HG03571 (cell line): ENCODE data around the gene PCNX1.
"Not testable (repeated sequence)": the region's sequence is repeated elsewhere in the genome, so short reads cannot be mapped to it uniquely, and the experiment has no call there.

ENCODE experiments used
- ATAC-seq: cut with Tn5 transposase; IDR thresholded peaks from one replicate; pipeline ENCODE4 v1.9.1; 2021; ENCODE audit not compliant: unreplicated experiment

Gene PCNX1

DNA sequence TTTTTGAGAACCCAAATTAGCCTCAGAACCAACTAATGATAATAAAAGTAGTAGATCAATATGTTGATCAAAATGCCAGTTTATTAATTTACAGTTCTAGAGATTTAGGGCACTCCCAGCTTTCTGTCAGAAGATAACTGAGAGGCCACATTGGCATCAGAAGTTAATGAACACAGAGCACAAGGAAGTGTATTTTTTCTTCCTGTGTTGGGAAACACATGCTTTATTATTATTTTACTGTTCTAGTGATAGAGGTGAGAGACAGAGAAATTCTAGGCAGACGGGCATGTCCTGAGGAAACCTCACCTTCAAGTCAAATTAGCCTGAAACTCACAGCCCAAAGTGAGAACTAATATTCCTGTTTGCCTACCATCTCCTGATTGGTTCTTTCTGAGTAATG is 213.7 kb downstream of the PCNX1 start:
- no peak for ATAC-seq

DNA sequence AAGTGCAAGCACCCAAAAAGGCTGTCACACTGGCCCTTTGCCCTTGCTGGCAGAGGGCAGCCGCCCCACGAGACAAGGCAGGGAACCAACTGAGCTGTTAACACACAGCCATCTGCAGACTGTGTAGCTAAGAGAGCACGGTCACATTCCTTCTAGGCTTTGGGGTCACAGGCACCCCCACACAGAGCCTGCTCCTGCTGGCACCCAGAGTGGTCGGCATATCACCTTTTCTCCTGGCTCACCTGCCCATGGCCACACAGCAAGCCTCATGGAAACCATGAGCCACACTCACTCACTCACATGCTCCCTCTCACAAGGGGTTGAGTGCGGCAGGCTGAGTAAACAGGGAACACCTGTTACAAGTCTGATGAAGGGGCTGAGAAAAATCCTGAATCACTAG is 214.5 kb downstream of the PCNX1 start:
- no peak for ATAC-seq

DNA sequence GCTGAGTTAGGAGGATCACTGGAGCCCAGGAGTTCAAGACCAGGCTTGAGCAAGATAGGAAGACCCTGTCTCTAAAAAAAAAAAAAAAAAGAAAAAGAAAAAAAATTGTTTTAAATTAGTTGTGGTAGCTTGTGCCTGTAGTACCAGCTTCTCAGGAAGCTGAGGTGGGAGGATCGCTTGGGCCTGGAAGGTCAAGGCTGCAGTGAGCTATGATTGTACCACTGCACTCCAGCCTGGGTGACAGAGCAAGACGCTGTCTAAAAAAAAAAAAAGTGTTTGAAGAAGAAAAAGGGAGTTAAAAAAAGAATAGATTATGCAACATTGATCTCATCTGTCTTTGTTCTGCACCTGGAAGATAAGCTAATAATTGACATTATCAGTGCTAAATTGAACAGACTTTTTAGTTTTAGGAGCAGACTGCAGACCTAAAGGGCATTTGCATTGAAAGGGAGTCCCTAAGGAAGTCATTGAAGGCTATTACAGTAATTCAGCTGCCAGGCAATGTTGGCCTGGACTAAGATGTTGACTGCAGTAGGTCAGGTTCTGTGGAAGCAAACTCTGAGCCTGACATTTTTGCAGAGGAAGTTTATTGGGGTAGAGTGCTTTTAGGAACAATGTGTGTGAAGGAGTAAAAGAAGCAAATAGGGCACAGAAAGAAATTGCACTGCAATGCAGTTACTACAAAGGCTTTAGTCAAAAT is 215.8 kb downstream of the PCNX1 start:
- ATAC-seq: no peak

DNA sequence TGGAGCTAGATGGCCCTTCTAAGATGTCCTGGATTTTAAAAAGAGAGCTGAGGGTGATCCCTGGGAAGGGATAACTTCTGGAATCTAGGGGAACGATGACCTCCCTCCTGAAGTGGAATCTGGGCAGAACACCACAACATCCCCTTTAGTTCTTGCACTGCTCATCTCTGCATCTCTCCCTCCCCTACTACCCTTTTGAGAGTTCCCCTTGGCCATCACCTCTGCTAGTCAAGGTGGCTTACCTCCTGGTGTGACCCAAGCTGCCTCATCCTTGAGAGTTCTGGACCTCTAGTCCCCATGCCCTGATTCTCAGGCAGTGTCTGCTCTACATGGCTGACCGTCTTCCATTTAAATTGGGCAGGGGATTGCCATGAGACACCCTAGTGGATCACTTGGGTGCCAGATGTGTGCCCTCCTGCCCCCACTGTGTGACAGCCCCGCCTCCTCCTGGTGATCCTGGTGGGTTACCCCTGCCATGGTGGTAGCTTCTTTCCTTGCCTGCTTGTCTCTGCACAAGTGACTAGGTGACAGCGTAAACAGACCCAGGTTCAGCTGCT is 216.4 kb downstream of the PCNX1 start:
- no peak for ATAC-seq

DNA sequence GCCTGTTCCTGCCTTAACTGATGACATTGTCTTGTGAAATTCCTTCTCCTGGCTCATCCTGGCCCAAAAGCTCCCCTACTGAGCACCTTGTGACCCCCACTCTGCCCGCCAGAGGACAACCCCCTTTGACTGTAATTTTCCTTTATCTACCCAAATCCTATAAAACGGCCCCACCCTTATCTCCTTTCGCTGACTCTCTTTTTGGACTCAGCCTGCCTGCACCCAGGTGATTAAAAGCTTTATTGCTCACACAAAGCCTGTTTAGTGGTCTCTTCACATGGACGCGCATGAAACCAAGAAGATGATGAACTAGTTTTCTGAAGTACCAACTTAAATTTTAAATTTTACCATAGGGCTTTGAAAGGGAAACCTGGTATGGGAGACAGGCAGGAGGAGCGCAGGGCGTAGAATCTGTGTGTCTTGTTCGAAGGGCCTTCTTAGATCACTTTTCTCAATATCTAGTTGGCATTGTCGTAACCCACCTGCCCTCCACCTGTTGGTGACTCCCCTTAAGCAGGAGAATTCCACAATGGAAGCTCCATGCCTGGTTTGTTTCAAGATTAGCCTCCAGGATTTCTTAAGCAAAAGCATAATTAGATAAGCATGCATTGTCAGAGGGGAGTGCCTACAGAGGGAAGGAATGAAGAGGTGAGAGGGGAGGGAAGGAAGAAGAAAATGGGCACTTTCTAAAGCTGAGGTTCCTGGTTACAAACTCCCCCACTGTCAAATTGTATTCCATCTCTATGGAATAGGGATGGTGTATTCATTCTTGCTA is 222.6 kb downstream of the PCNX1 start:
- not testable (repeated sequence) for ATAC-seq

DNA sequence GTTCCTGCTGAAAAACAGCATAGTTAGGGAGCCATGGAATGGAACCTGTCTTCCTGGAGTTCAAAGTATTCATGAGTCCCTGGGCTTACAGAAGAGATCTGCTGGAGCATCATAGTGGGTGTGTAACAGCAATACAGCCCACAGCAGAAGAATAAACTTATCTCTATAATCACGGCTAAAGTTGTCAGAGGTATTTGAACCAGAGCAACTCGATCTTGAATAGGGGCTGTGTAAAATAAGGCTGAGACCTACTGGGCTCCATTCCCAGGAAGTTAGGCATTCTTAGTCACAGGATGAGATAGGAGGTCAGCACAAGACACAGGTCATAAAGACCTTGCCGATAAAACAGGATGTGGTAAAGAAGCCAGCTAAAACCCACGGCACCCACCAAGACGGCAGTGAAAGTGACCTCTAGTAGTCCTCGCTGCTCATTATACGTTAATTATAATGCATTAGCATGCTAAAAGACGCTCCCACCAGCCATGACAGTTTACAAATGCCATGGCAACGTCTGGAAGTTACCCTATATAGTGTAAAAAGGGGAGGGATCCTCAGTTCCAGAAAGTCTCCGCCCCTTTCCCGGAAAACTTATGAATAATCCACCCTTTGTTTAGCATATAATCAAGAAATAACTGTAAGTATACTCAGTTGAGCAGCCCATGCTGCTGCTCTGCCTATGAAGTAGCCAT is 223.4 kb downstream of the PCNX1 start:
- ATAC-seq: no peak

DNA sequence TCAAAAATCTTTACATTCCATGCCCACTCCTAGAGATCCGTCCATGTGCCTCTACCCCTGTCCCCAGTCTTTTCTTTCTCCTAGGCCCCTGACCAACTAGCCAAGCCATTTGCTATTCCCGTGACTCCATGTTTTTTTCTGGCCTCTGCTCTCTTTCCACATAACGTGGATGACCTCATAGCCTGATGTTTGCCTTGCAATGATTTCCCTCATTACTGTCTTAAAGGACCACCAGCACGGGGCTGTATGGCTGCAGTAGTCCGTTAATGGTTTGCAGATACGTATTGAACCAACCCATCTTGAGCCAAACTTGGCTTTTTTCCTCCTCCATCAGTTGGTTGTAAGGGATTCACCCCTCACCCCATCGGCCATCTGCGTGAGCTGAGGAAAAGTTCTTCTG is 226.0 kb downstream of the PCNX1 start:
- no peak for ATAC-seq

DNA sequence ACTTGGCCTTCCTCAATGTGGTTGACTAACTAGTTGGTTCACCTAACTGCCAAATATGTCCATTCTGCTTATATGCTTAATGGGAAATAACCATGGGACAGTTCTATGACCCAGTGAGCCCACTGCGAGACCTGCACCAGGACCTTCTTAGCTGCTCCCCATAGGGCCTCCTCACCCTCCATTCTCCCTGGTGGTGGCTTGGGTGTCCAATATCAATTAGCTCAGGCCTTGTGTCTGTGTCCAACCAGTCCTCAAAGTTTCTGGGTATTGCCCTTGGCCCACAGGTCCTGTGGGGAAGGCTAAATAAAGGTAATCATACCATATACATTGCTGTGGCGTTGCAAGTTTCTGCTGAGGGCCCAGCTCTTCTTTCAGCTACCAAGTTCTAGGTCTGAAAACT is 228.2 kb downstream of the PCNX1 start:
- ATAC-seq: no peak

DNA sequence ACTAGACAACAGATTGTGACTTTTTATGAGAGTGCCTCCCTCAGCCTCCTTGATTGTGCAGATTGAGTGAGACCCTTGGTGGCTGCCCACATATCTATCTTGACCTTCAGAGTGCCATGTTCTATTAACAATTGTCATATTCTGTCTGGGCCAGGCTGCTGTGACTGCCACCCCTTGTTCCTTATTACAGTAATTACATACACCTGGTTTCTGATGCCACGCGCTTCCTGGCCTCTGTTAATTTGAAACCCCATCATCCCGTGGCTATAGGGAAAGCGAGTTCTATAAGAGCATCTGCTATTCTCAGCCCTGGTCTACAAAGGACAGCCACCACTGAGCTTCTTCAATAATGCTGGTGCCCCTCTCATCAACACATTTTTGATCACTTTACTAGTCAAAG is 228.7 kb downstream of the PCNX1 start:
- no peak for ATAC-seq

DNA sequence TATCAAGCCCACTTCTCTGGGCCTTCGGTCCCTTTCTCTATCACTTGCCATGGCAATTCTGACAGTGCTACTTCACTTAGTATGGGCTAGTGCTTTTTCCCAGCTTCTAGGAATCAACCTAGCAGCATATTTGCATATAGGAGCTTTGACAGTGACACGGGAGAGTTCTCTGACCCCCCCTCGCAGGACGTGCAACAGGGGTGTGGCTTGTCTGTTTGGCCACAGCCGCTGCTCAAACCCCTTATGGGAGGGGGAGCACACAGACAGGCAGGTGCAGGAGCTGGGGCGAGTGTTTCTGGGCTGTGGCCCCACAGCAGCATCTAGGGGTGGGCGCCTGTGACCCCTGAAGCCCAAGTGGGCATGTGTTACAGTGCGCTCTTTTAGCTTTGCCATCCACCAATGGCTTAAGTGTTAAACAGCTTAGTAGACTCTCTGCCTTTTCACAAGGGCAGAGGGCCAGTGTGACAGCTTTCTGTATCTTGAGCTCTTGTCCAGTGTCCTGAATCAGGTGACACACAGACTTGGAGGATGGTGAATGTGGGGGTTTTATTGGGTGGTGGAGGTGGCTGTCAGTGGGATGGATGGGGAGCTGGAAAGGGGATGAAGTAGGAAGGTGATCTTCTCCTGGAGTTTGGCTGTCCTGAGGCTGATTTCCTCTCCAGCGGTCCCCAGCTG is 229.3 kb downstream of the PCNX1 start:
- ATAC-seq: no peak

DNA sequence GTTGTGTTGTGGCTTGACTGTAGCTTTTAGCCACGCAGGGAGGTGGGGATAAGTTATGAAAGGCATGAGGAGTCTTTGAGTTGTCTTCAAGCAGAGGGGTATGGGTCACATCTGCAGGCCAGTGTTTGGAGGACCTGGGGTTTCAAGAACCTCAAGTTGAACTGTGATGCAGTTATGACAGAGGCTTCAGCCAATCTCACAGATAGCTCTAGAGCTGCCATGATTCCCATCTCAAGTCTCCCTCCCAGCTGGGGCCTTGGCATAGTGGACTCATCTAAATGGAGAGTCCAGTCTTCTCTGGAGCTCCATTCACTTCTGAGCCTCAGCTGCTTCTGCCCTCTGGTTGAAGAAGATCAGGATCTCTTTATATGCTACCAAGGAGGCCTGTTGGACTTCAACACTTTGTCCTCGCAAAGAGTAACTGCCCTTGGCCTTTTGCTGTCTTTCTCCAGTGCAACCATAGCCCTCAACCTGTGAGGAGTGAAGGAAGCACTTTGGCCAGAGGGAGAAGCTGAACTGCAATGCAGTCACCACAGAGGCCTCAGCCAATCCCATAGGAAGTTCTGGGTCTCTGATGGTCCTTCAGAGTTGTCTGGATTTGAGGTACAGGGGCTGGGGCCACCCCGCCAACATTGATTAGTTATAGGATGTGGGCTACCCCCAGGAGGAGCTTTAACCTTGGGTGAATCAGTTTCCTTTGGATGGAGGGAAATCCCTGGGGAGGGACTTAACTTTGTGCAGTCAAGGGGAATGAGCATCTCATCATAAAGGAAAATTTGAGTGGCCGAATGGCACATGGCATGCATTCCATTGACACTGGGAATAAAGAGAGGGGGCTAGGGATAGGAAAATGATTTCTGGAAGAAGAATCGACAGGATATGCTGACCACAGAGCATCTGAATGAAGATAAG is 230.5 kb downstream of the PCNX1 start:
- ATAC-seq: no peak

DNA sequence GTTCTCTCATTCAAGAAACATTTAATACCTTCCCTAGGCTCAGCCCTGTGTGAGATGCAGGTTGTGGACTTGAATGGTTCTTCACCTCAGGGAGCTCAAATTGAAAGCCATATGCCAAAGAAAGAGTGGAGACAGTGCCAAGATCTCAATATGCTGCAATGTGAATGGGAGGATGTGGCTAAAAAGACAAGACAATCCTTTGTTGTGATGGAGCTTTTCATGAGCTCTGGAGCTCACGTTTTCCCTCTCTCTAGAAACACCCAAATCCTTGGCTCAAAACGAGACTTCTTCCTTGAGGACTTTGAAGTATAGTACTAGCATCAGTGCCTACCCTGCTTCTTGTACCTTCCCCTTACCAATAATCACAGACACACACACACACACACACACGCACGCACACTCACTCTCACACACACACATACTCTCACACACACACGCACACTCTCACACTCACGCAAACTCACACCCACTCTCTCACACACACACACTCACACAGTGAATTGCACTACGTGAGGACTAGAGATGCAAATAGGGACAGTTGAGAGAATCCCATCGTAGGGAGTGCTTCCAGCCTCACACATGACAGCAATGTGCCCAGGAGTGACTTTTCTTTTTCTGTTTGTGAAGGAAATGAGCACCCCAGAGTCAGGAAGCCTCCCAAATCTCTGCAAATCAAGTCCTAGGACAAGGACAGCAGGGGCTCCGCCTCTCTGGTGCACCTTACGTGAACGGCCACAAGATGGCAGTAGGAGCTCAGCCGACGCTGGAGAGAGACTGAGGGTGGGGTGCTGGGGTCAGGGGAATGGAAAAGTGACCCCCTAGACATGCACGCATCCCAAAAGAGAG is 231.4 kb downstream of the PCNX1 start:
- ATAC-seq: no peak

DNA sequence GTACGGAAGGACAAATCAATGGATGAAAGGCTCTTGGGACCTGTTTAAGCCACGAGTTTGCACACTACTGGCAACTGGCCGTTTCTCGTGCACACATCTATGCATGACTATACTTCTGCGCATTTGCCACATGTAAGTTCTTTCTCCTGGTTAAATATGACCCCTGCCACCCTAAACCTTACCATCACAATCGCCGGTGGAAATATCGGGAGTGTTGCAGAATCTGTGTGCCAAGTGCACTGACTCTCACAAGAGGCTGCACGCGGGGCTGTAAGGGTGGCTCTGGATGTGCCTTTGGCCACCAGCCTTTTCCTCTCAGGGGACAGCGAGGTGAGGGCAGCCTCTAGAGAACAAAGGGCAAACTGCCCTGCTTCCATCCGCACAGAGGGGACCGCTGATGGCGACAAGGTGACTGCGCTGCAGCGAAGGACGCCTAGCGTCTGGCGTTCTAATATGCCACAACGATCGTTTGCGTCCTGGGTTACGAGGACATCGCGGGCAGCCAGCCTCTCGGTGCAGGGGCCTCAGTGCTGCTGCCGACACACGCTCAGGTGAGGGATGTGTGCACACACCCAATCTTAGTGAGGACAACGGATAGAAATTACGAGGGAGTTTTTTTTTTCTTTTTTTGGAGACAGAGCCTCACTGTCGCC is 232.2 kb downstream of the PCNX1 start:
- no peak for ATAC-seq

DNA sequence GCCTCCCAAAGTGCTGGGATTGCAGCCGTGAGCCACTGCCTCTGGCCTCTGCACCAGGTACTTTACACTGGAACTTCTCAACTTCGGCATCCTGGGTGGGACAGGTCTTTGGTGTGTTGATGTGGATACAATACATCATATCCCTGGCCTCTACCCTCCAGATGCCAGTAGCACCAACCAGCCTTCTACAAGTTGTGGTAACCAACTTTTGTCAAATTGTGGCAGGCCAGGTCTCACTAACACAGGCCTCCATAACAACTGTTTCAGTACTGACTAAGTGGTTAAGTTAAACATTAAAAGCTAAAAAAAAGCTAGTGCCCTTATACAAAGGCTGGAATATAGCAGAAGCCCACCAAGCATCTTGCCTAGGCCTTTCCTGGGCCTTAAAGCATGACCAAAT is 232.9 kb downstream of the PCNX1 start:
- ATAC-seq: no peak

DNA sequence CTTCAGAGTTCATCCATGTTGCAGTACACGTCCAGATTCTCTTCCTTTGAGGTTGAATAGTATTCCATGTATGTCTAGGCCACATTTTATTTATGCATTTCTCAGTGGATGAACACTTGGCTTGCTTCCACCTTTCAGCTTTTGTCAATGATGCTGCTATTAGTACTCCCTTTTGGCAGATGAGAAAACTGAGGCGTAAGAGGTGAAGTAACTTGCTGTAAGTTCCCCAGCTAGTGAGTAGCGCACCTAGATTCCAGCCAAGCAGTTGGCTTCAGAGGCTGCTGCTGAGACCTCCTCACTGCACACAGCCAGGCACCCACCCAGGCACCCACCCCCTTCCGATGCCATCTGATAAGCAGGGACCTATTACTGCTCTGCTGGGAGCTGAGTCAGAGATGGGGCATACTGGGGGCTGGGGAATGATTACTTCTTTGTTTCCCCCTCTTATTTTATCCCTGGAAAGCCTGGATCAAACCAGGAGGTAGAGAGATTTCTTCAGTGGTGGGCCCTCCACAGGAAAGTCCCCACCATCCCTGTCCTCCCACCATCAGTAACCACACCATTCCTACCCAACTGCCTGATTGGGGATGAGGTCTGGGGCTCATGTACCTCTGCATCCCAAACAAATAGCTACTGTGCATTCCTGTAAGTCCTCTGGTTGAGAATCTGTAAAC is 234.6 kb downstream of the PCNX1 start:
- ATAC-seq: no peak

DNA sequence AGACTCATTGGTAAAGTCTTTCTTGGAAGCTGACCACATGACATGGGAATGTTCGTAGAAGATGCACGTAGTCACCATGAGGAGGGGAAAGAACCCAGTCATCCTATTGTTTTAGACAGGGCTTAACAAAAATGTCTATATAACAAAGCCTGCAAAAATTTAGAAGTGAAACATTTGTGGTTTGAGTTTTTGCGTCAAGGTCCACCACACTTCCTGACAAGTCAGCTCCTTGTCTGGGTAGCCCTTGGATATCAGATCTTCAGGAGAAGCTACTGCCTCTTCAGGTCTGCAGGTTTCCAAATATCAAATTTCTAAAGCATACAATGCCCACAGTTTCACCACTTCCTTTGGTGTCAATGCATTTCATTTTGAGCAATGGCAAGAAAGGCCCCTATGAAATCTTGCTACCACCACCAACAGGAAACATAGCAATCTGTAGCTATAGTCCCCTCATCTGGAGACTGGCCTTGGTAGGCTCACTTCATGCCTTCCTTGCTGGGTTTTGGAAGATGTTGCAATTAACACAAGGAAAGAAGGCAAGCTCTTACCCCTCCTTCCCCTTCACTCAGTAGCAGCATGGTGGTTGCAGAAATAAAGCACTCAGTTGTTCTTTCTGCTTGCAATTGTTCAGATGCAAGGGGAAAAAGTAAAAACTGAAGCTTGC is 235.2 kb downstream of the PCNX1 start:
- no peak for ATAC-seq

DNA sequence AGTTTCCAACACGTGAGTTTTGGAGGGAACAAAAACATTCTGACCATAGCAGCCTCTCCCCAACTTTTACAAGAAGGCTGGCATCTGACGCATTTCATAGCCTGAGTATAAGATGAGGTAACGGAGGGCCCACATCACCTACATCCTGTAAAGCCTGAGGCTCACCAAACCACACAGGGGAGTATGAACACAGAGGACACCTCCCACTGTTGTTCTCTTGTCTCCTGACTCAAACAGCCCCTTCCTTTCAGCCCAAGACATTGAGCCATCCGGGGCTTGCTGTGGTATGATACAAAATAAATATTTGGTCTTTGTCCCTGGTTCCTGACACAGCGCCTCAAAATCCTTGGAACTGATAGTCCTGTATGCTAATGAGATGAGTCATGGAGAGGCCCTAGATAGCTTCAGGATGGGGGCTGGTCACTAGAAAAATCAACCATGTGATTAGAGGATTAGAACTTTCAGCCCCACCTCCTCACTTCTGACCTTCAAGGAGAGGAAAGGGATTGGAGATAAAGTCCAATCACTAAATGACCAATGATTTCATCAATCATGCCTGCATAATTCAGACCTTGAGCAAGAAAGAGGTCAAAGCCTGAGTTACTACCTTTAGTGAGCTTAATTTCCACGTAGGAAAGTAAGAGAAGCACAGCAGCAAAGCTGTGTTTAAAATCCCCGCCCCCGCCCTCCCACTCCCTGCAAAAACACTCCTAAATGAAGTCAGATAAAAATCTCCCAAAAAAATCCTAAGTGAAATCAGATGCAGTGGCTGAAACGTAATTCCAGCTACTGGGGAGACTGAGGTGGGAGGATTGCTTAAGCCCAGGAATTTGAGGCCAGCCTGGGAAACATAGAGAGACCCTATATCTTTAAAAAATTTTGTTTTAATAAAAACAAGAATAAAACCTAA is 236.4 kb downstream of the PCNX1 start:
- no peak for ATAC-seq
